Measurements from ENCODE around the gene NEIL3.

Gene NEIL3

GRCh38 chr4:177405508-177405907 lies 95.8 kb downstream of the NEIL3 start:
- in situ Hi-C loops (cut with MboI; ENCODE audit: low sequenced_read_pairs) = no loop called here

DNA sequence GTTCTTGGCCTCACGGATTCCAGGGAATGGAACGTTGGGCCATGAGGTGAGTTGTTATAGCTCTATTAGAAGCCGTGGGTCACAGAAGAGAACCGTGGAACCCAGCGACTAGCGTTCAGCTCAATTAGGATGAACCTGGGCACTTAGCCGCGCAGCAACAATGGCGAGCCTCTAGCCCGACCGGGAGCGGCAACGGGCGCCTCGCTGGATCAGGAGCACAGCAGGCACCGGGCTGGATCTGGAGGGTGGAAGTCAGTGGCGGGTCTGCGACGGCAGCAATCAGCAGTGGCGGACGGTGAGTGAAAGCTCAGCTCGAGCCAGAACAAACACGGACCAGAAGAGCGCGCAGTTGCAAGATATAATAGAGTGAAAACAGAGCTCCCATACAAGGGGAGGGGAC lies 98.3 kb downstream of the NEIL3 start:
- in situ Hi-C loops (cut with MboI; ENCODE audit: low sequenced_read_pairs) = no loop called here

GRCh38 chr4:177410566-177410965 lies 100.9 kb downstream of the NEIL3 start:
- in situ Hi-C loops (cut with MboI; ENCODE audit: low sequenced_read_pairs) = no loop called here

DNA sequence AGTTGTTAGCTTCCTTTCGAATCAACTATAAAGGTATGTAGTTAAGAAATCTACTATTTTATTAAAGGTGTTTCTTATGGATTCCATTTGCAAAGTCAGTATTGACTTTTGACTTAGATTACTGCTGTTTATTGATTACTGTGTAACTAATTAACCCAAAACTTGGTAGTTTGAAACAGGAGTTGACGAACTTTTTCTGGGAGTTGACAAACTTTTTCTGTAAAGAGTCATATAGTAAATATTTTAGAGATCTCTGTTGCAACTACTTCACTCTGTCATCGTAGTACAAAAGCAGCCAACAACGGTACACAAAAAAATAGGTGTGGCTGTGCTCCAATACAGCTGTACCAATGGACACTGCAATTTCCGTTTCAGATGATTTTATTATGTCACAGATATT lies 102.3 kb downstream of the NEIL3 start:
- in situ Hi-C loops (cut with MboI; ENCODE audit: low sequenced_read_pairs) = no loop called here
